Erythroblast (primary cell): ENCODE data around the gene TMEM63A.

Experiments
- GATA1 ChIP-seq: IDR thresholded peaks from 2 replicates; pipeline ENCODE4 v1.6.1; 2011; ENCODE audit warnings: low read depth, mild to moderate bottlenecking, control low read depth, low read length, moderate library complexity
- POLR2A ChIP-seq: IDR thresholded peaks from 2 replicates; pipeline ENCODE4 v1.6.1; 2011; ENCODE audit warnings: mild to moderate bottlenecking, low read length

- TF ChIP-seq POLR2A (no peak), GATA1 (no peak)
These were observed 59.4 kb downstream of the TMEM63A start for GRCh38 chr1:225822655-225823403.
